Coronary artery (tissue), 2 donors: Measurements from ENCODE around the gene RPP21.

Experiments
- DNase-seq: peaks from one replicate; pipeline ENCODE4 v3.0.0-alpha.2; 2017; ENCODE audit warnings: low spot score
- H3K27ac ChIP-seq, 2 donors: fragments of 200-600 bp; sonication (generic); one replicate each; pipeline ENCODE4 v1.5.1; 2016 to 2019
- H3K4me3 ChIP-seq: fragments of 200-600 bp; sonication (generic); 2 replicates; pipeline ENCODE4 v1.5.1; 2016; ENCODE audit warnings: mild to moderate bottlenecking, moderate library complexity
- CTCF ChIP-seq: fragments of 200-600 bp; sonication (generic); IDR thresholded peaks from one replicate; pipeline ENCODE4 v1.5.1; 2019; ENCODE audit warnings: antibody characterized with exemption

The RPP21 gene

GRCh38 chr6:30312676-30313321 is 32.2 kb upstream of the RPP21 start:
- no peak for DNase-seq
- no peak for TF ChIP-seq CTCF
- no peak overlapping the region for H3K4me3 ChIP-seq
- H3K27ac ChIP-seq = no peak overlapping the region

- no peak overlapping the region for H3K4me3 ChIP-seq
- no peak for DNase-seq
- no peak for TF ChIP-seq CTCF
- H3K27ac ChIP-seq = no peak overlapping the region
Observed at GRCh38 chr6:30315156-30315555, 29.8 kb upstream of the RPP21 start.

- Histone ChIP-seq H3K4me3 (no peak overlapping the region), H3K27ac (no peak overlapping the region)
- no peak for TF ChIP-seq CTCF
- no peak for DNase-seq
Observed at GRCh38 chr6:30317913-30318589, 26.9 kb upstream of the RPP21 start.

- DNase-seq = no peak
- H3K27ac ChIP-seq = no peak overlapping the region
- no peak overlapping the region for H3K4me3 ChIP-seq
- TF ChIP-seq CTCF = no peak
Observed at GRCh38 chr6:30319146-30319835, 25.7 kb upstream of the RPP21 start.

GRCh38 chr6:30321692-30322388 is 23.1 kb upstream of the RPP21 start:
- H3K27ac ChIP-seq = no peak overlapping the region
- no peak for TF ChIP-seq CTCF
- no peak for DNase-seq
- H3K4me3 ChIP-seq = no peak overlapping the region

GRCh38 chr6:30322527-30323501 is 22.1 kb upstream of the RPP21 start:
- Histone ChIP-seq H3K27ac (no peak overlapping the region), H3K4me3 (no peak overlapping the region)
- no peak for TF ChIP-seq CTCF
- no peak for DNase-seq
